Right lobe of liver (tissue), 6 donors: ENCODE results near the gene FOXI2. TPM values are rescaled to one million over a fixed set of nuclear protein-coding genes. Genes with fewer than 3 reads are reported as not detected.

ENCODE experiments used
- ATAC-seq, 4 donors: fragments of 200-7000 bp; cut with Tn5 transposase; one replicate each; pipeline ENCODE4 v1.9.1; 2020; ENCODE audit warnings: mild to moderate bottlenecking in 4 of 4, moderate library complexity in 4 of 4
- DNase-seq, 3 donors: peaks; one replicate each; pipeline ENCODE4 v3.0.0-alpha.2; 2020
- H3K27ac ChIP-seq, 3 donors: fragments of 200-600 bp; one replicate each; pipeline ENCODE4 v1.8.0; 2022
- H3K27me3 ChIP-seq, 2 donors: fragments of 200-600 bp; one replicate each; pipeline ENCODE4 v1.8.0; 2022
- H3K36me3 ChIP-seq, 4 donors: fragments of 200-600 bp; sonication (generic) in 1 of 4; one replicate each; pipeline versions ENCODE4 v1.5.1 to v1.8.0; 2017 to 2022; ENCODE audit warnings: control low read depth in 1 of 4
- H3K4me1 ChIP-seq, 4 donors: fragments of 200-600 bp; sonication (generic) in 1 of 4; one replicate each; pipeline versions ENCODE4 v1.5.1 to v1.8.0; 2017 to 2022; ENCODE audit warnings: control low read depth in 1 of 4
- H3K4me3 ChIP-seq, 3 donors: fragments of 200-600 bp; one replicate each; pipeline ENCODE4 v1.8.0; 2022
- H3K9me3 ChIP-seq, 4 donors: fragments of 200-600 bp; sonication (generic) in 1 of 4; one replicate each; pipeline versions ENCODE4 v1.5.1 to v1.8.0; 2017 to 2022; ENCODE audit warnings: control low read depth in 1 of 4
- POLR2A ChIP-seq: fragments of 450-650 bp; IDR thresholded peaks from one replicate; pipeline ENCODE4 v1.6.1; 2017; ENCODE audit warnings: antibody characterized with exemption, mild to moderate bottlenecking
- WGBS: methylation state at CpG from one replicate; pipeline ENCODE4 v1.1.6; 2018; ENCODE audit warnings: low coverage, low lambda C conversion rate; ENCODE audit not compliant: insufficient coverage; ENCODE audit errors: missing lambda C conversion rate; 5-methylcytosine and 5-hydroxymethylcytosine counted together
- intact Hi-C, 2 donors: fragments of 100-400 bp; cut with DNase I; formaldehyde crosslinking; loops; one replicate each; pipeline versions ENCODE4 v1.11.2 to v1.14.1; 2022
- total RNA-seq, 6 experiments: library from RNA; depleted of rRNA in 2 of 6; stranded (reverse); fragments of >200 nt in 2 of 6; fragmentation: NEBNext Ultra II Directional in 3 of 6; extraction: Animal tissue kit (Norgen Biotek cat#: 25700) in 3 of 6; gene quantifications; one replicate each; pipeline versions ENCODE4 v1.1.0 to v1.2.4, GENCODE V29; 2016 to 2023
- TF ChIP-seq, protein P1 (sequence below), 4 donors: fragments of 200-600 bp in 3 of 4; fragments of 450-650 bp in 1 of 4; IDR thresholded peaks; one replicate each; pipeline versions ENCODE4 v1.5.1 to v1.8.0; 2016 to 2022; ENCODE audit warnings: antibody characterized with exemption in 4 of 4, mild to moderate bottlenecking in 2 of 4
- donor health status: DM: no; HTN: yes; CAD: no.
- donor health status: DM: no; HTN: no; CAD: no.
- donor health status: DM: no; HTN: no; CAD: no.
- donor health status: DM: no; HTN: yes; CAD: no.
- donor health status: DM: no; HTN: yes; CAD: no.

The FOXI2 gene
- total RNA-seq, 6 experiments from 2014 or later: not detected

- Histone ChIP-seq H3K27ac (no peak overlapping the region), H3K4me3 (no peak overlapping the region), H3K27me3 (no peaks in the 10 kb centered on the region), H3K4me1 (no peaks in the 10 kb centered on the region), H3K9me3 (no peaks in the 10 kb centered on the region), H3K36me3 (no peaks in the 10 kb centered on the region)
- ATAC-seq (no peak), DNase-seq (no peak)
- TF ChIP-seq, protein P1, sequence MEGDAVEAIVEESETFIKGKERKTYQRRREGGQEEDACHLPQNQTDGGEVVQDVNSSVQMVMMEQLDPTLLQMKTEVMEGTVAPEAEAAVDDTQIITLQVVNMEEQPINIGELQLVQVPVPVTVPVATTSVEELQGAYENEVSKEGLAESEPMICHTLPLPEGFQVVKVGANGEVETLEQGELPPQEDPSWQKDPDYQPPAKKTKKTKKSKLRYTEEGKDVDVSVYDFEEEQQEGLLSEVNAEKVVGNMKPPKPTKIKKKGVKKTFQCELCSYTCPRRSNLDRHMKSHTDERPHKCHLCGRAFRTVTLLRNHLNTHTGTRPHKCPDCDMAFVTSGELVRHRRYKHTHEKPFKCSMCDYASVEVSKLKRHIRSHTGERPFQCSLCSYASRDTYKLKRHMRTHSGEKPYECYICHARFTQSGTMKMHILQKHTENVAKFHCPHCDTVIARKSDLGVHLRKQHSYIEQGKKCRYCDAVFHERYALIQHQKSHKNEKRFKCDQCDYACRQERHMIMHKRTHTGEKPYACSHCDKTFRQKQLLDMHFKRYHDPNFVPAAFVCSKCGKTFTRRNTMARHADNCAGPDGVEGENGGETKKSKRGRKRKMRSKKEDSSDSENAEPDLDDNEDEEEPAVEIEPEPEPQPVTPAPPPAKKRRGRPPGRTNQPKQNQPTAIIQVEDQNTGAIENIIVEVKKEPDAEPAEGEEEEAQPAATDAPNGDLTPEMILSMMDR (IDR thresholded peaks at IDR 0.05): no peak
- 67% methylated on average over 8 of the region's 9 CpGs for WGBS
- intact Hi-C loops: no loop called here
Measured at GRCh38 chr10:127744956-127745355, 8.0 kb downstream of the FOXI2 start.

DNA sequence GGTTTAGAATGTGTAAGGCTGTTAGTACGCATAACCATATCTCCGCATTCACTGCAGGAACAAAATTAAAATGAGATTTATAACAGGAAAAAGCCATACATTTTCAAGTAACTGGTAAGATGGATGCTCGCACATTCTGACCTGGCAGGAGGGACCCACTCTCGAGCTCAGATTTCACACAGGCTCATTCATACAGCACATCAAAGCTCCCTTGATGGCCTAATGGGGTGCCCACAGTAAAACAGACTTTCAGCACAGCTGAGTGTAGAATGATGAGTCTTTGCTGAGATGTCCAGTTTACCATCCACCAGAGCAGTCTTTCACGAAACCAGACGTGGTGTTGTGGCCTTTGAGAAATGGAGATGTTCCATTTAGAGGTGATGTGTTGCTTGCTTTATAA lies 8.9 kb downstream of the FOXI2 start:
- DNase-seq (no peak), ATAC-seq (no peak)
- no peaks in the 10 kb centered on the region for H3K27me3 ChIP-seq
- H3K4me1 ChIP-seq: no peaks in the 10 kb centered on the region
- H3K9me3 ChIP-seq: no peaks in the 10 kb centered on the region
- H3K4me3 ChIP-seq: no peak overlapping the region
- intact Hi-C loops: no loop called here
- TF ChIP-seq, protein P1 (IDR thresholded peaks at IDR 0.05): no peak
- TF ChIP-seq POLR2A: no peak
- H3K36me3 ChIP-seq: no peaks in the 10 kb centered on the region
- H3K27ac ChIP-seq: no peak overlapping the region
- 36% methylated on average over 6 of the region's 6 CpGs for WGBS

- TF ChIP-seq, protein P1 (IDR thresholded peaks at IDR 0.05): no peak
- TF ChIP-seq POLR2A: no peak
- Histone ChIP-seq H3K27ac (no peak overlapping the region), H3K27me3 (no peaks in the 10 kb centered on the region), H3K4me3 (no peak overlapping the region), H3K36me3 (no peaks in the 10 kb centered on the region), H3K4me1 (no peaks in the 10 kb centered on the region), H3K9me3 (no peaks in the 10 kb centered on the region)
- DNase-seq: no peak
- intact Hi-C loops: no loop called here
- ATAC-seq: peak in 3 of 4 donors; percentile 25 to 35 (median 32)
- WGBS: 42% methylated on average over 3 of the region's 3 CpGs
Measured at GRCh38 chr10:127755753-127756152, 18.8 kb downstream of the FOXI2 start.

- intact Hi-C loops: no loop called here
- WGBS: 43% methylated on average over 2 of the region's 2 CpGs
- TF ChIP-seq, protein P1 (IDR thresholded peaks at IDR 0.05): no peak
- TF ChIP-seq POLR2A: no peak
- Histone ChIP-seq H3K36me3 (no peaks in the 10 kb centered on the region), H3K4me1 (no peaks in the 10 kb centered on the region), H3K27me3 (no peaks in the 10 kb centered on the region), H3K27ac (no peak overlapping the region), H3K9me3 (no peaks in the 10 kb centered on the region), H3K4me3 (no peak overlapping the region)
- DNase-seq: no peak
- no peak for ATAC-seq
Measured at GRCh38 chr10:127756264-127756663, 19.3 kb downstream of the FOXI2 start.

GRCh38 chr10:127757033-127757432 lies 20.0 kb downstream of the FOXI2 start:
- Histone ChIP-seq H3K27ac (no peak overlapping the region), H3K9me3 (no peaks in the 10 kb centered on the region), H3K36me3 (no peaks in the 10 kb centered on the region), H3K4me1 (no peaks in the 10 kb centered on the region), H3K27me3 (no peaks in the 10 kb centered on the region), H3K4me3 (no peak overlapping the region)
- intact Hi-C loops: no loop called here
- ATAC-seq (no peak), DNase-seq (no peak)
- TF ChIP-seq, protein P1 (IDR thresholded peaks at IDR 0.05): no peak
- 28% methylated on average over 3 of the region's 7 CpGs for WGBS
